OCI-LY3 (cell line): ENCODE data around the gene TNK2.

Experiments used
- EZH2phosphoT487 ChIP-seq: fragments of 200-600 bp; shearing (Covaris generic); IDR thresholded peaks from 2 replicates; pipeline ENCODE4 v1.6.1; 2018; ENCODE audit warnings: antibody characterized with exemption, mixed run types, low read depth
- TF ChIP-seq, protein P1 (sequence below): fragments of 200-600, 300-600 bp; sonication (generic); IDR thresholded peaks from 2 replicates; pipeline ENCODE4 v1.5.1; 2014; ENCODE audit warnings: antibody characterized with exemption, low read length, low read depth

DNA sequence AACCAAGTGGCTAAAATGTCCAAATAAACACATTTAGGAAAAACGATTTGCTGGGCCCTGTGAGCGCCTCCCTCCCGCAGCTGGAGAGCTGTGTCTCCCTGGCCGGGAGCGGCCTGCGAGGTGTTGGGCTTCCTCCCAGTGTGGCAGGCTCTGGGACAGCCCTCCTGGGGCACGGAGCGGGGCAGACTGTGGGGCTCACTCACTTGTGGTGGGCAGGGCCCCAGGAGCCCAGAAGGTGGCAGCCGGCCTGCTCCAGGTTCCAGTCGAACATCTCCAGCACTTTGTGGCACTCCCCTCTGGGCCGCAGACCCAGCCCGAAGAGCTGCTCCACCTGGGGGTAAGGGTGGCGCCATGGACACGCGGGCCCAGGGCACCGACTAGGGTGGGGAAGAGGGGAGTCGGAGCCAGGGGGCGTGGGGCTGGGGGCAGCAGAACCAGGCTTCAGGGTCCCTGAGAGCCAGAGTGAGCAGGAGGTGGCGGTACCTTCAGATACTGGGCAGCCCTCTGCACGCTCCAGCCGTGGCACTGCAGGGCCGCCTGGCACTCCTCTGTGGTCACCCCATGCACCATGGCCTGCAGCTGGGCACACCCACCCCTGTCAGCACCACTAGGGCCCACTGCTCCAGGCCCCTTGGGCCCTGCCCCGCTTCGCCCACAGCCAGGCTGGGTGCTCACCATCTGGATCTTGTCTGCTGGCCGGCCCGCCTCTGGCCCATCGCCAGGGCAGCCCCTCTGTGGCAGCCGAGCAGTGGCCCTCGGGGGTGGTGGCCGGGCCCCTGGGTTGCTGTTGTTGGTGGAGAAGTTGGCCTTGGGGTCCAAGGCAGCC, 41.5 kb downstream of the TNK2 start:
- TF ChIP-seq, protein P1, sequence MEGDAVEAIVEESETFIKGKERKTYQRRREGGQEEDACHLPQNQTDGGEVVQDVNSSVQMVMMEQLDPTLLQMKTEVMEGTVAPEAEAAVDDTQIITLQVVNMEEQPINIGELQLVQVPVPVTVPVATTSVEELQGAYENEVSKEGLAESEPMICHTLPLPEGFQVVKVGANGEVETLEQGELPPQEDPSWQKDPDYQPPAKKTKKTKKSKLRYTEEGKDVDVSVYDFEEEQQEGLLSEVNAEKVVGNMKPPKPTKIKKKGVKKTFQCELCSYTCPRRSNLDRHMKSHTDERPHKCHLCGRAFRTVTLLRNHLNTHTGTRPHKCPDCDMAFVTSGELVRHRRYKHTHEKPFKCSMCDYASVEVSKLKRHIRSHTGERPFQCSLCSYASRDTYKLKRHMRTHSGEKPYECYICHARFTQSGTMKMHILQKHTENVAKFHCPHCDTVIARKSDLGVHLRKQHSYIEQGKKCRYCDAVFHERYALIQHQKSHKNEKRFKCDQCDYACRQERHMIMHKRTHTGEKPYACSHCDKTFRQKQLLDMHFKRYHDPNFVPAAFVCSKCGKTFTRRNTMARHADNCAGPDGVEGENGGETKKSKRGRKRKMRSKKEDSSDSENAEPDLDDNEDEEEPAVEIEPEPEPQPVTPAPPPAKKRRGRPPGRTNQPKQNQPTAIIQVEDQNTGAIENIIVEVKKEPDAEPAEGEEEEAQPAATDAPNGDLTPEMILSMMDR, result no peak
- TF ChIP-seq EZH2phosphoT487, result no peak
